T47D (cell line): ENCODE data around the gene MRPS6.

Experiments
- DNase-seq, 2 experiments: peaks; one replicate each; pipeline versions ENCODE4 v3.0.0 to v3.0.0-alpha.2; 2011 to 2012; ENCODE audit warnings: low read depth in 1 of 2, low spot score in 1 of 2
- JUND ChIP-seq: IDR thresholded peaks from 2 replicates; pipeline ENCODE4 v1.6.1; 2012; ENCODE audit warnings: low read depth
- in situ Hi-C: cut with HindIII; loops from 2 replicates; pipeline ENCODE4 v1.10.0; 2016; ENCODE audit warnings: low sequenced_read_pairs, low pct_unique_long_range_greater_than_20kb

The MRPS6 gene

GRCh38 chr21:34075091-34075425, 1.7 kb downstream of the MRPS6 start:
- TF ChIP-seq JUND, result no peak
- no peak for DNase-seq
- in situ Hi-C loops, result no loop called here

GRCh38 chr21:34075760-34076660, 2.6 kb downstream of the MRPS6 start:
- DNase-seq, result peak in 1 of 2 experiments; percentile 37
- in situ Hi-C loops, result no loop called here
- no peak for TF ChIP-seq JUND

DNA sequence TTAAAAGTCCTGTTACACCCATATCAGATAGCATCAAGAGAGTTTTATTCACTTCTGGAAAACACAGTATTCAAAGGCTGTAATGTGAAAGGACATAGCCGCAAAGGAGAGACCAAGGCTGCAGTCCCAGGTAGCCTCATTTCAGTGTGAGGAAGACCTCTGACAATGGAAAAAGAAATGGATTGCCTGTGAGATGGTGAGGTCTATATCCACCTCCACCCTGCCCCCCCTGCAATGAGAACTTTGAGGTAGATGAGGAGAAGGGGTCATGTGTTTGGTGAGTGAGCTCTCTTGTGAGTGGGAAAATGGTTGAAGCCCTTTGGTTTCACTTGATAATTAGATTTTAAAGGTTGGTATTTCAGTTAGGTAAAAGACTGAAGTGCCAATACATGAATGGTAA, 3.5 kb downstream of the MRPS6 start:
- in situ Hi-C loops, result no loop called here
- TF ChIP-seq JUND, result no peak
- no peak for DNase-seq

- in situ Hi-C loops, result no loop called here
- no peak for TF ChIP-seq JUND
Measured at GRCh38 chr21:34077888-34078287, 4.5 kb downstream of the MRPS6 start.

GRCh38 chr21:34078915-34079314, 5.5 kb downstream of the MRPS6 start:
- TF ChIP-seq JUND, result no peak
- DNase-seq, result no peak
- in situ Hi-C loops, result no loop called here

More at GRCh38 chr21:34077888-34078287, 4.5 kb downstream of the MRPS6 start:
- DNase-seq, result no peak

GRCh38 chr21:34080710-34081109, 7.3 kb downstream of the MRPS6 start:
- in situ Hi-C loops, result no loop called here
- DNase-seq, result no peak
- no peak for TF ChIP-seq JUND

DNA sequence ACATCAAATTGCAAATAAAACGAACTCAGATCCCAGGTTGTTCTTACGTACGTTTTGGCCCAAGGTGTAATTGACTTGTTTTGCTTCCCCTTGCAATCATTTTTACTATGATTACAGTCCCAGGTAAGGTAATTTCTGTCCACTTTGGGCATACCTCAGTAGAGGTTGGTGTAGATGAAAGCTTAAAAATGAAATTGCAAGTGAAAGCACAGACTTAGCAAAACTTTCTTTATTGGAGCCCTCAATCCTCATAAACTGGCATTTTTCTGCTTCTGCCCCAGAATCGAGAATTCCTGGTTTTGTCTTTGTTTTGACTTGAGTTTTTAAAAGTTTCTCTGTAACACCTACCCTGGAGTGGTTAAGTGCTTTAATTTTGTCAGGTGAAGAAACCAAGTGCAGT, 9.4 kb downstream of the MRPS6 start:
- DNase-seq, result no peak
- TF ChIP-seq JUND, result no peak
- in situ Hi-C loops, result no loop called here

GRCh38 chr21:34083357-34083756, 10.0 kb downstream of the MRPS6 start:
- no peak for TF ChIP-seq JUND
- no peak for DNase-seq
- in situ Hi-C loops, result no loop called here

DNA sequence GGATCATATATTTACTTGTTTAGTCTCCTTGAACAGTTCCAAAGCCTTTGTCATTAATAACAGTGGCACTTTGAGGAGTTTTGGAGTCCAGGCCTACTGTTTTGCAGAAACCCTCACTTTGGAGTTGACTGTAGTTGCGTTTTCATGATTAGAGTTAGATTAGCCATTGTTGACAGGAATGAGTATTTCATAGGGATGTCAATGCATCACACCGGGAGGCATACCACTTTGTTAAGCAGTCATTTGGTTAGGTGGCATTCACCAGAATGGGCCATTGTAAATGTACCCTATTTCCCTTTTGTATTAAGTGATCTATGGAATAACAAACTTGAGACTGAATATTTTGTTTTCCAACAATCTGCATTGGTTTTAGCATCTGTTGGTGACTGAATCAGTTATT, 11.8 kb downstream of the MRPS6 start:
- TF ChIP-seq JUND, result no peak
- in situ Hi-C loops, result no loop called here
- no peak for DNase-seq

DNA sequence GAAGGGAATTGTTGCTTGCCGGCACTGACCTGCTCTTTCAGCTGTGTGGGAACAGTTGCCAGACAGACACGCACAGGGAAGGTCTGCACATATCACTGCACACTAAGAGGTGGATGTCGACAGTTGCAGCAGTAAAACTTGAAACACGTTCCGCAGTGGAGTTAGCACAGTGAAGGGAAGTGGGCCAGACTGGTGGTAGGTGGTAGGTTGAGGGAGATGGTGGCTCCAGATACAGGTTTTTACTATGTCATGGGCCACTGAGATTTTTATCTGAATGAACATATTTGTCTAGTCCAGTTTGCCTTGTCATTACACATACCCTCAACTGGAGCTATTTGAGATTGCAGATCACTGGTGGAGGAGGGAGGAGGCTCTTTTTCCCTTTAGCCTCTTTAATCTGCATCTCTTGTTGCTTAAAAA, 13.5 kb downstream of the MRPS6 start:
- peak in 1 of 2 experiments; percentile 18 for DNase-seq
- in situ Hi-C loops, result no loop called here
- no peak for TF ChIP-seq JUND

DNA sequence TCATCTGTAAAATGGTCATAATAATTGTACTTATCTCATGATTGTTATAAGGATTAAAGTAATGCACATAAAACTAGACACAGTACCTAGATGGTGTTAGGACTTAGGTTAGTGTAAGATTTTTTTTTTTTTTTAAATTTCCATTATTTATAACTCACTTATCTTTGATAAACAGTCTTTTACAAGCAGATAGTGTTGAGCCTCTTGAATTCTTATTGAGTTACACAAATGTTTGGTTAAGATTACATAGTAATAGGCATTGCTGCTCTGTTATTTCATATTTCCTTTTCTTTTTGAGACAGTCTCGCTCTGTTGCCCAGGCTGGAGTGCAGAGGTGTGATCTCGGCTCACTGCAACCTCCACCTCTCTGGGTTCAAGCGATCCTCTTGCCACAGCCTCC, 15.4 kb downstream of the MRPS6 start:
- in situ Hi-C loops, result no loop called here
- no peak for TF ChIP-seq JUND
- no peak for DNase-seq

DNA sequence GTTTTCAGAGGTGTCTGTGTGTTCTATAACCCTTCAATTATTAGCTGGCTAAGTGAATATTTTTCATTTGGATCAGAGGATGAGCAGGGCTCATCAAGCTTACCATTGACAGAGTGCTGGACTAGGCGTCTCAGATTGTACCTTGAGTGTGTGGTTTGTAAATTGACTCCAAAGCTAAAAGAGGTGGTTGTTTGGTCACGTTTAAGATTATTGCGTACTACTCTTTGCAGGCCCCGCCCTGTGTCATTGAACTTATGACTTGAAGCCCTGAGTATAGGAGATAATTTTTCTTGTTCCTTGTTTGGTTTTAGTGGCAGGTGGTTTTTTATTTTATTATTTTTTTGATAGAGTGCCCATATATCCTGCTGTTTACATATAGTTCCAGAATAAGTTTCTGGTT, 17.7 kb downstream of the MRPS6 start:
- no peak for TF ChIP-seq JUND
- no peak for DNase-seq
- in situ Hi-C loops, result no loop called here

- in situ Hi-C loops, result no loop called here
- no peak for TF ChIP-seq JUND
- peak in 1 of 2 experiments; percentile 8 for DNase-seq
Measured at GRCh38 chr21:34091607-34092006, 18.2 kb downstream of the MRPS6 start.
